Lung (tissue), 13 donors: ENCODE measurements around the gene NGFR. TPM values are rescaled to one million over a fixed set of nuclear protein-coding genes. Genes with fewer than 3 reads are reported as not detected.
A peak's percentile ranks its signal among the peaks of the same experiment; 100 is the strongest.

Experiments
- ATAC-seq: fragments of 200-7000 bp; cut with Tn5 transposase; one replicate; pipeline ENCODE4 v1.9.1; 2020; ENCODE audit warnings: moderate number of reproducible peaks; ENCODE audit not compliant: insufficient read depth, low FRiP score
- DNase-seq, 3 donors: peaks; one replicate each; pipeline ENCODE4 v3.0.0-alpha.2; 2013 to 2017
- H3K27ac ChIP-seq, 2 donors: one replicate each; pipeline ENCODE4 v1.5.1; 2013; ENCODE audit warnings: mild to moderate bottlenecking in 2 of 2, moderate library complexity in 2 of 2, control low read depth in 1 of 2, inconsistent platforms in 1 of 2, low read depth in 1 of 2, low read length in 1 of 2
- H3K27me3 ChIP-seq, 3 donors: one replicate each; pipeline ENCODE4 v1.5.1; 2013; ENCODE audit warnings: low read length in 2 of 3; ENCODE audit not compliant: control insufficient read depth in 3 of 3, insufficient read depth in 3 of 3
- H3K36me3 ChIP-seq, 4 donors: one replicate each; pipeline ENCODE4 v1.5.1; 2013; ENCODE audit warnings: low read length in 4 of 4, mild to moderate bottlenecking in 1 of 4, moderate library complexity in 1 of 4; ENCODE audit not compliant: control insufficient read depth in 4 of 4, insufficient read depth in 4 of 4
- H3K4me1 ChIP-seq, 5 donors: one replicate each; pipeline ENCODE4 v1.5.1; 2013; ENCODE audit warnings: low read length in 5 of 5, mild to moderate bottlenecking in 2 of 5, moderate library complexity in 1 of 5; ENCODE audit not compliant: control insufficient read depth in 5 of 5, insufficient read depth in 5 of 5
- H3K4me3 ChIP-seq: one replicate; pipeline ENCODE4 v1.5.1; 2013; ENCODE audit warnings: mild to moderate bottlenecking, control low read depth, moderate library complexity
- H3K9ac ChIP-seq, 2 donors: one replicate each; pipeline ENCODE4 v1.5.1; 2013; ENCODE audit warnings: low read length in 2 of 2, control low read depth in 1 of 2; ENCODE audit not compliant: insufficient read depth in 1 of 2
- H3K9me3 ChIP-seq, 4 donors: one replicate each; pipeline ENCODE4 v1.5.1; 2013; ENCODE audit warnings: low read length in 3 of 4, mild to moderate bottlenecking in 1 of 4, moderate library complexity in 1 of 4; ENCODE audit not compliant: control insufficient read depth in 4 of 4, insufficient read depth in 3 of 4
- WGBS, 2 donors: extraction: QIAGEN DNeasy Blood & Tissue Kit; methylation state at CpG; one replicate each; pipeline ENCODE4 v1.1.7; 2013; 5-methylcytosine and 5-hydroxymethylcytosine counted together
- polyA plus RNA-seq, 2 donors: library from polyadenylated mRNA; stranded (reverse); fragments of 200-250 nt; gene quantifications; one replicate each; pipeline ENCODE4 v1.2.1, GENCODE V29; 2013
- small RNA-seq: library from RNA; depleted of rRNA; stranded (forward); fragments of <200 nt; gene quantifications from one replicate; pipeline ENCODE3, GENCODE V24; 2014; ENCODE audit warnings: low replicate concordance
- total RNA-seq, 2 donors: library from RNA; depleted of rRNA in 1 of 2; stranded (reverse); fragments of >200 nt in 1 of 2; gene quantifications; one replicate each; pipeline ENCODE4 v1.2.1, GENCODE V29; 2014 to 2021
- TF ChIP-seq, protein P1 (sequence below): IDR thresholded peaks from 2 replicates; pipeline ENCODE4 v1.5.1; 2012; ENCODE audit warnings: mild to moderate bottlenecking; ENCODE audit errors: control extremely low read depth, extremely low read depth
- donor health status: control.
- donor health status: control.
- donor health status: Bipolar disorder and iron deficiency.
- donor health status: healthy.
- donor health status: DM: yes; HTN: yes; CAD: no.

The NGFR gene
- total and polyA plus RNA-seq, 4 donors = 1.3 to 4.9 (median 3.2) TPM

GRCh38 chr17:49555495-49556222 is 60.6 kb downstream of the NGFR start:
- no peak for DNase-seq
- ATAC-seq = no peak
- H3K27me3 ChIP-seq = peaks cover 0 to 4% (median 0%) of the 10 kb centered on the region in 3 donors
- no peaks in the 10 kb centered on the region for H3K36me3 ChIP-seq
- 69 to 76% methylated on average over 19 of the region's 19 CpGs for WGBS, 2 donors
- H3K4me1 ChIP-seq = peaks cover 0 to 14% (median 2%) of the 10 kb centered on the region in 5 donors
- no peaks in the 10 kb centered on the region for H3K9me3 ChIP-seq
- H3K4me3 ChIP-seq = no peak overlapping the region
- H3K9ac ChIP-seq = peak overlapping the region in 1 of 2 donors; percentile 16
- no peak overlapping the region for H3K27ac ChIP-seq
- TF ChIP-seq, protein P1, sequence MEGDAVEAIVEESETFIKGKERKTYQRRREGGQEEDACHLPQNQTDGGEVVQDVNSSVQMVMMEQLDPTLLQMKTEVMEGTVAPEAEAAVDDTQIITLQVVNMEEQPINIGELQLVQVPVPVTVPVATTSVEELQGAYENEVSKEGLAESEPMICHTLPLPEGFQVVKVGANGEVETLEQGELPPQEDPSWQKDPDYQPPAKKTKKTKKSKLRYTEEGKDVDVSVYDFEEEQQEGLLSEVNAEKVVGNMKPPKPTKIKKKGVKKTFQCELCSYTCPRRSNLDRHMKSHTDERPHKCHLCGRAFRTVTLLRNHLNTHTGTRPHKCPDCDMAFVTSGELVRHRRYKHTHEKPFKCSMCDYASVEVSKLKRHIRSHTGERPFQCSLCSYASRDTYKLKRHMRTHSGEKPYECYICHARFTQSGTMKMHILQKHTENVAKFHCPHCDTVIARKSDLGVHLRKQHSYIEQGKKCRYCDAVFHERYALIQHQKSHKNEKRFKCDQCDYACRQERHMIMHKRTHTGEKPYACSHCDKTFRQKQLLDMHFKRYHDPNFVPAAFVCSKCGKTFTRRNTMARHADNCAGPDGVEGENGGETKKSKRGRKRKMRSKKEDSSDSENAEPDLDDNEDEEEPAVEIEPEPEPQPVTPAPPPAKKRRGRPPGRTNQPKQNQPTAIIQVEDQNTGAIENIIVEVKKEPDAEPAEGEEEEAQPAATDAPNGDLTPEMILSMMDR = no peak

GRCh38 chr17:49556223-49556943 is 61.3 kb downstream of the NGFR start:
- DNase-seq (peak; percentile 78 to 90 (median 85)), ATAC-seq (peak; percentile 22)
- Histone ChIP-seq H3K9me3 (no peaks in the 10 kb centered on the region), H3K4me3 (no peak overlapping the region), H3K9ac (peak overlapping the region in 1 of 2 donors; percentile 16), H3K4me1 (peaks cover 0 to 14% (median 2%) of the 10 kb centered on the region in 5 donors), H3K27me3 (peaks cover 0 to 4% (median 0%) of the 10 kb centered on the region in 3 donors), H3K27ac (no peak overlapping the region), H3K36me3 (no peaks in the 10 kb centered on the region)
- TF ChIP-seq, protein P1 = peak; percentile 93
- WGBS, 2 donors = 16 to 26% methylated on average over 24 to 30 of the region's 30 CpGs

GRCh38 chr17:49557312-49558024 is 62.4 kb downstream of the NGFR start:
- H3K36me3 ChIP-seq = no peaks in the 10 kb centered on the region
- peaks cover 0 to 9% (median 2%) of the 10 kb centered on the region in 5 donors for H3K4me1 ChIP-seq
- TF ChIP-seq, protein P1 = no peak
- H3K9me3 ChIP-seq = no peaks in the 10 kb centered on the region
- DNase-seq = peak in 1 of 3 donors; percentile 54
- H3K27me3 ChIP-seq = peaks cover 0 to 4% (median 0%) of the 10 kb centered on the region in 3 donors
- no peak overlapping the region for H3K27ac ChIP-seq
- no peak overlapping the region for H3K9ac ChIP-seq
- H3K4me3 ChIP-seq = no peak overlapping the region
- no peak for ATAC-seq
- WGBS, 2 donors = 18 to 20% methylated on average over 9 of the region's 9 CpGs

Small RNA genes lying within 50 kb of the gene (small RNA-seq; reads per million reads assigned to genes)
- not detected for gene MIR6165

Other genes with a start within 250 kb of the NGFR start
- gene ZNF652, start 133.0 kb upstream of the NGFR start, total RNA-seq = 10 to 100 TPM; 37.7 to 48.9 TPM
- gene ZNF652, start 133.0 kb upstream of the NGFR start, polyA plus RNA-seq = 10 to 100 TPM in 1 of 2 donors, 1 to 10 TPM in 1; 6.8 to 37.9 TPM
- gene PHB1, start 80.4 kb upstream of the NGFR start, total RNA-seq = 100 to 1,000 TPM in 1 of 2 donors, 10 to 100 TPM in 1; 51.2 to 152 TPM
- 100 to 1,000 TPM; 103 to 209 TPM for gene PHB1, start 80.4 kb upstream of the NGFR start, polyA plus RNA-seq
- 1 to 10 TPM; 1.7 to 3.1 TPM for gene NXPH3, start 80.6 kb downstream of the NGFR start, total RNA-seq
- gene NXPH3, start 80.6 kb downstream of the NGFR start, polyA plus RNA-seq = 1 to 10 TPM; 1.1 to 2.3 TPM
- gene SPOP, start 182.8 kb downstream of the NGFR start, total RNA-seq = 10 to 100 TPM; 85.0 to 98.0 TPM
- 10 to 100 TPM; 28.7 to 44.2 TPM for gene SPOP, start 182.8 kb downstream of the NGFR start, polyA plus RNA-seq
- 10 to 100 TPM; 29.5 to 84.1 TPM for gene SLC35B1, start 212.7 kb downstream of the NGFR start, total RNA-seq
- gene SLC35B1, start 212.7 kb downstream of the NGFR start, polyA plus RNA-seq = 10 to 100 TPM; 58.9 to 79.6 TPM